GM23248 (cell line): Measurements from ENCODE around the gene STAT5A. TPM values are rescaled to one million over a fixed set of nuclear protein-coding genes. Genes with fewer than 3 reads are reported as not detected.

Experiments used
- DNase-seq: peaks from one replicate; pipeline ENCODE4 v3.0.0-alpha.2; 2015
- H2AFZ ChIP-seq: fragments of 200-600 bp; sonication (generic); 2 replicates; pipeline ENCODE4 v1.6.1; 2016; ENCODE audit warnings: antibody characterized with exemption
- H3F3A ChIP-seq: fragments of 200-600 bp; sonication (generic); 2 replicates; pipeline ENCODE4 v1.6.1; 2016; ENCODE audit warnings: mild to moderate bottlenecking, antibody characterized with exemption, mixed run types; ENCODE audit not compliant: insufficient read depth
- H3K27ac ChIP-seq: fragments of 200-600 bp; sonication (generic); 2 replicates; pipeline ENCODE4 v1.5.1; 2016; ENCODE audit warnings: mild to moderate bottlenecking
- H3K27me3 ChIP-seq: fragments of 200-600 bp; sonication (generic); replicated peaks from 2 replicates; pipeline ENCODE4 v1.6.1; 2016; ENCODE audit warnings: mild to moderate bottlenecking; ENCODE audit not compliant: insufficient read depth
- H3K36me3 ChIP-seq: fragments of 200-600 bp; sonication (generic); 2 replicates; pipeline ENCODE4 v1.6.1; 2016; ENCODE audit warnings: low read depth, mild to moderate bottlenecking
- H3K4me1 ChIP-seq: fragments of 200-600 bp; sonication (generic); 2 replicates; pipeline ENCODE4 v1.6.1; 2016; ENCODE audit warnings: mild to moderate bottlenecking; ENCODE audit not compliant: insufficient read depth
- H3K4me2 ChIP-seq: fragments of 200-600 bp; sonication (generic); one replicate; pipeline ENCODE4 v1.6.1; 2016; ENCODE audit warnings: mild to moderate bottlenecking; ENCODE audit not compliant: unreplicated experiment
- H3K4me3 ChIP-seq: fragments of 200-600 bp; sonication (generic); 2 replicates; pipeline ENCODE4 v1.5.1; 2016; ENCODE audit warnings: mild to moderate bottlenecking
- H3K79me2 ChIP-seq: fragments of 200-600 bp; sonication (generic); 2 replicates; pipeline ENCODE4 v1.6.1; 2016; ENCODE audit warnings: mild to moderate bottlenecking; ENCODE audit not compliant: insufficient read depth
- H3K9ac ChIP-seq: fragments of 200-600 bp; sonication (generic); 2 replicates; pipeline ENCODE4 v1.6.1; 2016; ENCODE audit warnings: mild to moderate bottlenecking
- H3K9me2 ChIP-seq: fragments of 200-600 bp; sonication (generic); 2 replicates; pipeline ENCODE4 v1.6.1; 2016; ENCODE audit warnings: mixed run types, mild to moderate bottlenecking, moderate library complexity; ENCODE audit not compliant: insufficient read depth
- H3K9me3 ChIP-seq: fragments of 200-600 bp; sonication (generic); one replicate; pipeline ENCODE4 v1.6.1; 2017; ENCODE audit warnings: low read depth
- H4K20me1 ChIP-seq: fragments of 200-600 bp; sonication (generic); 2 replicates; pipeline ENCODE4 v1.6.0; 2016; ENCODE audit not compliant: insufficient read depth
- EZH2 ChIP-seq: fragments of 200-600 bp; sonication (generic); IDR thresholded peaks from 2 replicates; pipeline ENCODE4 v1.6.1; 2018; ENCODE audit warnings: antibody characterized with exemption, mild to moderate bottlenecking; ENCODE audit not compliant: insufficient read depth, poor library complexity, severe bottlenecking
- EZH2phosphoT487 ChIP-seq: fragments of 200-600 bp; sonication (generic); IDR thresholded peaks from 2 replicates; pipeline ENCODE4 v1.6.1; 2018; ENCODE audit warnings: antibody characterized with exemption, moderate library complexity, mild to moderate bottlenecking, low read depth; ENCODE audit not compliant: insufficient read depth
- WGBS, 2 experiments: methylation state at CpG; one replicate each; pipeline ENCODE4 v1.1.6; 2015 to 2017; ENCODE audit warnings: low lambda C conversion rate in 2 of 2, low coverage in 1 of 2; ENCODE audit errors: missing lambda C conversion rate in 2 of 2; 5-methylcytosine and 5-hydroxymethylcytosine counted together
- in situ Hi-C: fragments of 300-500 bp; cut with MboI; formaldehyde crosslinking; loops from 2 replicates; pipeline ENCODE4 v1.15.0; 2020
- polyA plus RNA-seq: library from polyadenylated mRNA; unstranded; fragments of >200 nt; fragmentation: Nextera tagmentation; extraction: Ambion mirVana; gene quantifications from 2 replicates; pipeline ENCODE4 v1.2.1, GENCODE V29; 2016
- total RNA-seq: library from RNA; depleted of rRNA; stranded (reverse); fragments of >200 nt; shearing (Covaris generic); gene quantifications from 2 replicates; pipeline ENCODE4 v1.2.3, GENCODE V29; 2014

Gene STAT5A
- total and polyA plus RNA-seq, 2 experiments from 2014 or later = 6.8 to 26.3 TPM

DNA sequence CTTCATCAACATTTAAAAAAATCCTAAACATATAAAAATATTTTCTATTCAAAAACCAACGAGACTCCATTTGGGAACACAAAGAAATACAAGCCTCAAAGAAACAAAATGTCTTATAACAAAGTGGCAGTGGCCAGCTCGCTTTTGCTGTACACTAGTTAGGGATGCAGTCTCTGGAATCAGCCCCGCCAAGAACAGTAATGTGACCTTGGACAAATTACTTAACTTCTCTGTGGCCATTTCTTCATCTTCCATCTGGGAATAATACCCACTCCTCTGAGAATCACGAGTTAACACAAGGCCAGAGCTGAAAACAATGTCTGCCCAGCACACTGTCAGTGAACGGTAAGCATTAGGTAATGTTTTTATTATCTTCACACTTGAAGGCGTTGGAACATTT, 17.7 kb upstream of the STAT5A start:
- TF ChIP-seq EZH2phosphoT487 (no peak), EZH2 (no peak)
- WGBS, 2 experiments = 60 to 62% methylated on average over 6 of the region's 6 CpGs
- H3K27me3 ChIP-seq = no peaks in the 10 kb centered on the region
- peaks cover 97% of the 10 kb centered on the region for H3K79me2 ChIP-seq
- H3K9me2 ChIP-seq = no peaks in the 10 kb centered on the region
- H3K4me3 ChIP-seq = no peak overlapping the region
- DNase-seq = no peak
- H2AFZ ChIP-seq = no peak overlapping the region
- no peak overlapping the region for H3K4me2 ChIP-seq
- H3K9ac ChIP-seq = no peak overlapping the region
- no peaks in the 10 kb centered on the region for H3F3A ChIP-seq
- H3K9me3 ChIP-seq = no peaks in the 10 kb centered on the region
- in situ Hi-C loops = no loop called here
- peaks cover 6% of the 10 kb centered on the region; the same call in 1 of the 2 replicates for H4K20me1 ChIP-seq
- H3K4me1 ChIP-seq = peaks cover 20% of the 10 kb centered on the region
- no peaks in the 10 kb centered on the region for H3K36me3 ChIP-seq
- no peak overlapping the region for H3K27ac ChIP-seq

- Histone ChIP-seq H3K9me3 (no peaks in the 10 kb centered on the region), H3K9me2 (no peaks in the 10 kb centered on the region), H3K27me3 (no peaks in the 10 kb centered on the region), H4K20me1 (peaks cover 6% of the 10 kb centered on the region; the same call in 1 of the 2 replicates), H3K9ac (no peak overlapping the region), H3K4me1 (peaks cover 20% of the 10 kb centered on the region), H3F3A (no peaks in the 10 kb centered on the region), H3K36me3 (no peaks in the 10 kb centered on the region), H3K79me2 (peaks cover 94% of the 10 kb centered on the region), H3K27ac (no peak overlapping the region), H2AFZ (no peak overlapping the region), H3K4me3 (no peak overlapping the region), H3K4me2 (no peak overlapping the region)
- no peak for DNase-seq
- in situ Hi-C loops = no loop called here
- 97% methylated on average over 3 of the region's 3 CpGs for WGBS, 2 experiments
- TF ChIP-seq EZH2phosphoT487 (no peak), EZH2 (no peak)
These were observed 17.1 kb upstream of the STAT5A start for GRCh38 chr17:42271006-42271778.

DNA sequence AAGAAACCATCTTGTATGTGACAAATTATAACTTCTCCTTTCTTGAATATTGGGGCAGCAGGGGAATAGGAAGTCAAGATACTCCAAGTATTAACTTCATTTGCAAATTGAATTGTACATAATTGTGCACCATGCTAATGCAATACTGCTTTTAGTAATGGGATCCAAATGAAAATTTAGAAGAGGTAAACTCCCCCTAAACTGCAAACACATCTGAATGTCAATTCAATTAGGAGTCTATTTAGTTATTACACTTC, 16.6 kb upstream of the STAT5A start:
- no peaks in the 10 kb centered on the region for H3K9me2 ChIP-seq
- in situ Hi-C loops = no loop called here

GRCh38 chr17:42272162-42272907, 16.0 kb upstream of the STAT5A start:
- peaks cover 6% of the 10 kb centered on the region; the same call in 1 of the 2 replicates for H4K20me1 ChIP-seq
- 69 to 78% methylated on average over 7 of the region's 7 CpGs for WGBS, 2 experiments

More for the DNA sequence above, 16.6 kb upstream of the STAT5A start:
- H2AFZ ChIP-seq = no peak overlapping the region
- no peaks in the 10 kb centered on the region for H3K9me3 ChIP-seq
- peaks cover 90% of the 10 kb centered on the region for H3K79me2 ChIP-seq
- H3K36me3 ChIP-seq = no peaks in the 10 kb centered on the region
- no peak overlapping the region for H3K4me3 ChIP-seq
- H3F3A ChIP-seq = no peaks in the 10 kb centered on the region
- TF ChIP-seq EZH2phosphoT487 (no peak), EZH2 (no peak)
- H3K4me2 ChIP-seq = no peak overlapping the region
- H3K27me3 ChIP-seq = no peaks in the 10 kb centered on the region
- DNase-seq = no peak
- H3K9ac ChIP-seq = no peak overlapping the region
- H3K4me1 ChIP-seq = peaks cover 17% of the 10 kb centered on the region
- no peak overlapping the region for H3K27ac ChIP-seq
- H4K20me1 ChIP-seq = peaks cover 6% of the 10 kb centered on the region; the same call in 1 of the 2 replicates

More at GRCh38 chr17:42272162-42272907, 16.0 kb upstream of the STAT5A start:
- no peaks in the 10 kb centered on the region for H3K9me2 ChIP-seq
- H3K9me3 ChIP-seq = no peaks in the 10 kb centered on the region
- no peaks in the 10 kb centered on the region for H3K36me3 ChIP-seq
- peaks cover 84% of the 10 kb centered on the region for H3K79me2 ChIP-seq
- H3K4me1 ChIP-seq = peaks cover 16% of the 10 kb centered on the region
- H3K27ac ChIP-seq = no peak overlapping the region
- DNase-seq = no peak
- no peaks in the 10 kb centered on the region for H3K27me3 ChIP-seq
- H3K9ac ChIP-seq = no peak overlapping the region
- H3F3A ChIP-seq = no peaks in the 10 kb centered on the region
- TF ChIP-seq EZH2phosphoT487 = no peak
- no peak for TF ChIP-seq EZH2
- H3K4me2 ChIP-seq = no peak overlapping the region
- in situ Hi-C loops = no loop called here
- no peak overlapping the region for H3K4me3 ChIP-seq
- H2AFZ ChIP-seq = no peak overlapping the region
